Calu3 (cell line): ENCODE data around the gene PLK5. TPM values are rescaled to one million over a fixed set of nuclear protein-coding genes. Genes with fewer than 3 reads are reported as not detected.
"Not testable (repeated sequence)": the region's sequence is repeated elsewhere in the genome, so short reads cannot be mapped to it uniquely, and the experiment has no call there.

Source experiments
- BruUV-seq: library from RNA; stranded (reverse); fragments of 400-500 nt; replicated peaks from 2 replicates; lab custom pipeline; 2021; lab: Mats Ljungman, UMichigan
- CTCF ChIA-PET: fragments of 300-600 bp; sonication (Branson Sonifier 250); formaldehyde crosslinking; loops from one replicate; lab custom pipeline; 2022; ENCODE audit warnings: antibody characterized with exemption; lab: Charles Lee
- DNase-seq: peaks from one replicate; pipeline ENCODE4 v3.0.0; 2022
- H3K27ac Mint-ChIP-seq: one replicate; pipeline ENCODE4 v1.8.0; 2022; ENCODE audit warnings: mixed read lengths; ENCODE audit not compliant: unreplicated experiment
- H3K27me3 Mint-ChIP-seq: one replicate; pipeline ENCODE4 v1.8.0; 2022; ENCODE audit warnings: mixed read lengths; ENCODE audit not compliant: unreplicated experiment
- H3K36me3 Mint-ChIP-seq: one replicate; pipeline ENCODE4 v1.8.0; 2022; ENCODE audit warnings: mild to moderate bottlenecking, moderate library complexity, mixed read lengths; ENCODE audit not compliant: insufficient read depth, unreplicated experiment
- H3K4me1 Mint-ChIP-seq: one replicate; pipeline ENCODE4 v1.8.0; 2022; ENCODE audit warnings: mild to moderate bottlenecking, low read depth, mixed read lengths; ENCODE audit not compliant: unreplicated experiment
- H3K4me3 Mint-ChIP-seq: one replicate; pipeline ENCODE4 v1.8.0; 2022; ENCODE audit warnings: mild to moderate bottlenecking, low read depth, moderate library complexity, mixed read lengths; ENCODE audit not compliant: unreplicated experiment
- H3K9me3 Mint-ChIP-seq: one replicate; pipeline ENCODE4 v1.8.0; 2022; ENCODE audit warnings: low read depth, mixed read lengths; ENCODE audit not compliant: unreplicated experiment
- intact Hi-C: fragments of 100-400 bp; cut with micrococcal nuclease; formaldehyde crosslinking; loops from one replicate; pipeline ENCODE4 v1.10.0; 2022; ENCODE audit not compliant: unreplicated experiment
- total RNA-seq: library from RNA; stranded (reverse); gene quantifications from 2 replicates; pipeline ENCODE4 v1.2.3, GENCODE V29; 2022
- TF ChIP-seq, protein P1 (sequence below): fragments of 200-600 bp; IDR thresholded peaks from one replicate; pipeline ENCODE4 v1.8.0; 2022; ENCODE audit warnings: antibody characterized with exemption; ENCODE audit not compliant: unreplicated experiment

Gene PLK5
- total RNA-seq, 1 experiment from 2014 or later = not detected

DNA sequence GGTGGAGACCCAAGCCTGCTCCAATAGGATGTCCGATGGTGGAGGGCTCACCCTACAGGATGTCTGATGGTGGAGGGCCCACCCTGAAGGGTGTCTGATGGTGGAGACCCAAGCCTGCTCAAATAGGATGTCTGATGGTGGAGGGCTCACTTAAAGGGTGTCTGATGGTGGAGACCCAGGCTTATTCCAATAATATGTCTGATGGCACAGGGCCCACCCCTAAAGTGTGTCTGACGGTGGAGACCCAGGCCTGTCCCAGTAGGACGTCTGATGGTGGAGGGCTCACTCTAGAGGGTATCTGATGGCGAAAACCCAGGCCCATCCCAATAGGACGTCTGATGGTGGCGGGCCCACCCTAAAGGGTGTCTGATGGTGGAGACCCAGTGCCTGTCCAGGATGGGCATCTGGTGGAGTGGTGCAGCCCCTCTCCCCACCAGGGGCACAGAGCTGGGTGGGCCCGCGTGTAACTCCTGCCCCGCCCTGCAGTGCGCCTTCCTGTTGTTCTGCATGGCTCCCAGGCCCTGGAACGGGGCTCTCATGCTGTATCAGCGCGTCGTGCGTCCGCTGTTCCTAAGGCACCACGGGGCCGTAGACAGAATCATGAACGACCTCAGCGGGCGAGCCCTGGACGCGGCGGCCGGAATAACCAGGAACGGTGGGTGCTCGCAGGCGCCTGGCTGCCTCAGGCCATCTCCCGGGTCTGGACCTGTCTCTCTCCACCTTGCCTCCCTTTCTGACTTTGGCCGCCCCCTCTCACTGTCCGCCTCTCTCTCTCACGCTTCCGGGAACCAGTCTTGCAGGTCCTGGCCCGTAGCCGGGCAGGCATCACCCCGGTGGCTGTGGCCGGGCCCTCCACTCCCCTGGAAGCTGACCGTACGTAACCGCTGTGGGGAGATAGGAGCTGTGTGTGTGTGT, 27.8 kb upstream of the PLK5 start:
- BruUV-seq = no TSS peak
- peak overlapping the region; percentile 53 for H3K4me3 Mint-ChIP-seq

GRCh38 chr19:1496714-1497577, 26.9 kb upstream of the PLK5 start:
- intact Hi-C loops = no loop called here
- peaks cover 11% of the 10 kb centered on the region for H3K27me3 Mint-ChIP-seq
- no peak overlapping the region for H3K27ac Mint-ChIP-seq
- H3K4me1 Mint-ChIP-seq = peaks cover 17% of the 10 kb centered on the region
- peaks cover 5% of the 10 kb centered on the region for H3K36me3 Mint-ChIP-seq
- H3K9me3 Mint-ChIP-seq = no peaks in the 10 kb centered on the region
- CTCF ChIA-PET = no interaction called here
- no peak for DNase-seq
- TF ChIP-seq, protein P1, sequence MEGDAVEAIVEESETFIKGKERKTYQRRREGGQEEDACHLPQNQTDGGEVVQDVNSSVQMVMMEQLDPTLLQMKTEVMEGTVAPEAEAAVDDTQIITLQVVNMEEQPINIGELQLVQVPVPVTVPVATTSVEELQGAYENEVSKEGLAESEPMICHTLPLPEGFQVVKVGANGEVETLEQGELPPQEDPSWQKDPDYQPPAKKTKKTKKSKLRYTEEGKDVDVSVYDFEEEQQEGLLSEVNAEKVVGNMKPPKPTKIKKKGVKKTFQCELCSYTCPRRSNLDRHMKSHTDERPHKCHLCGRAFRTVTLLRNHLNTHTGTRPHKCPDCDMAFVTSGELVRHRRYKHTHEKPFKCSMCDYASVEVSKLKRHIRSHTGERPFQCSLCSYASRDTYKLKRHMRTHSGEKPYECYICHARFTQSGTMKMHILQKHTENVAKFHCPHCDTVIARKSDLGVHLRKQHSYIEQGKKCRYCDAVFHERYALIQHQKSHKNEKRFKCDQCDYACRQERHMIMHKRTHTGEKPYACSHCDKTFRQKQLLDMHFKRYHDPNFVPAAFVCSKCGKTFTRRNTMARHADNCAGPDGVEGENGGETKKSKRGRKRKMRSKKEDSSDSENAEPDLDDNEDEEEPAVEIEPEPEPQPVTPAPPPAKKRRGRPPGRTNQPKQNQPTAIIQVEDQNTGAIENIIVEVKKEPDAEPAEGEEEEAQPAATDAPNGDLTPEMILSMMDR = no peak
- H3K4me3 Mint-ChIP-seq = peak overlapping the region; percentile 53
- no TSS peak for BruUV-seq

More for the DNA sequence above, 27.8 kb upstream of the PLK5 start:
- intact Hi-C loops = no loop called here
- Mint-ChIP-seq H3K27ac (no peak overlapping the region), H3K27me3 (peaks cover 11% of the 10 kb centered on the region), H3K9me3 (no peaks in the 10 kb centered on the region), H3K36me3 (peaks cover 5% of the 10 kb centered on the region), H3K4me1 (peaks cover 21% of the 10 kb centered on the region)
- TF ChIP-seq, protein P1 = no peak
- CTCF ChIA-PET = no interaction called here
- no peak for DNase-seq

DNA sequence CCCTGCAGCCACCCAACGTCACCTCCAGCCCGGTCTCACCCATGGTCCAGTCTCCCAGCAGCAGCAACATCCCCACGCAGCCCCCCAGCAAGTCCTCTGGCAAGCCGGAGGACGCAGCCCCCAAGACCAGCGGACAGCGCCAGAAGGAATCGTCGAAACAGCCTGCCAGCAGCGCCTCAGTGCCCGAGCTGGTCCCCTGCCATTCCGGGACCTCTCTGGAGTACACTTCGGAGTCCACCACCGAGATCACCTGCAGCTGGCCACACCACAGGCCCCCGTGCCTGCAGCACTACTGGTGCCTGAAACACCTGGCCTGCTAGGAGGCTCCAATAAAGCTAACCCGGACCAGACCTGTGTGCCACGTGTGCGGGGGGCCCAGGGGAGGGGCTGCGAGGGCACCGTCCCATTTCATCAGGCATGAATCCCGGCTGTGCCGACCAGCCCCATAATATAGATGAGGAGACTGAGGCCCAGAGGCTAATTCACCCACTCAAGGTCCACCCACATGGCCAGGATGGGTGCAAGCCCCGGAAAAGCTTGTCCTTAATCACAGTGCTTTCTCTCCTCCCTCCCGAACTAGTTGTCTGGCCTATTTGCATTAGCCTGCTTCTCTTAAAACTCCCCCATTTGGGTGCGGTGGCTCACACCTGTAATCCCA, 26.2 kb upstream of the PLK5 start:
- CTCF ChIA-PET = no interaction called here
- no TSS peak for BruUV-seq

GRCh38 chr19:1499231-1499630, 24.6 kb upstream of the PLK5 start:
- H3K9me3 Mint-ChIP-seq, H3K36me3 Mint-ChIP-seq, H3K4me3 Mint-ChIP-seq, H3K27ac Mint-ChIP-seq, H3K4me1 Mint-ChIP-seq, BruUV-seq, DNase-seq, intact Hi-C loops, CTCF ChIA-PET: not testable (repeated sequence)
- H3K27me3 Mint-ChIP-seq = peaks cover 11% of the 10 kb centered on the region

More for the DNA sequence above, 26.2 kb upstream of the PLK5 start:
- H3K36me3 Mint-ChIP-seq = no peaks in the 10 kb centered on the region
- no peak overlapping the region for H3K4me3 Mint-ChIP-seq
- peaks cover 11% of the 10 kb centered on the region for H3K27me3 Mint-ChIP-seq
- H3K9me3 Mint-ChIP-seq = no peaks in the 10 kb centered on the region
- no peak overlapping the region for H3K27ac Mint-ChIP-seq
- intact Hi-C loops = no loop called here
- DNase-seq = no peak
- TF ChIP-seq, protein P1 = no peak
- H3K4me1 Mint-ChIP-seq = peaks cover 9% of the 10 kb centered on the region
